ENCODE data around the gene GSTK1.
A peak's percentile ranks its signal among the peaks of the same experiment; 100 is the strongest.
"Not testable (repeated sequence)": the region's sequence is repeated elsewhere in the genome, so short reads cannot be mapped to it uniquely, and the experiment has no call there.

GSTK1 gene

GRCh38 chr7:143279186-143280098, 16.2 kb downstream of the GSTK1 start:
- no peak for DNase-seq

- no peak for DNase-seq
These were observed 16.9 kb downstream of the GSTK1 start for GRCh38 chr7:143280160-143280559.

GRCh38 chr7:143280566-143280965, 17.3 kb downstream of the GSTK1 start:
- no peak for DNase-seq

GRCh38 chr7:143281529-143281928, 18.3 kb downstream of the GSTK1 start:
- no peak for DNase-seq

GRCh38 chr7:143282124-143282523, 18.9 kb downstream of the GSTK1 start:
- DNase-seq, result no peak

- no peak for DNase-seq
These were observed 20.1 kb downstream of the GSTK1 start for GRCh38 chr7:143283381-143283780.

- DNase-seq, result no peak
These were observed 21.6 kb downstream of the GSTK1 start, which contains the start of gene TMEM139 for GRCh38 chr7:143284591-143285469. Gene TMEM139, plus strand, starts transcription at chr7:143284958. Its CDS starts 1,000 bp downstream, at chr7:143285958.

- no peak for DNase-seq
These were observed 22.2 kb downstream of the GSTK1 start for GRCh38 chr7:143285470-143285778.

- no peak for DNase-seq
These were observed 22.7 kb downstream of the GSTK1 start for GRCh38 chr7:143285806-143286521.

- DNase-seq, result no peak
These were observed 23.3 kb downstream of the GSTK1 start for GRCh38 chr7:143286522-143286890.

GRCh38 chr7:143287339-143287934, 24.2 kb downstream of the GSTK1 start:
- no peak for DNase-seq

- DNase-seq, result peak; percentile 100
These were observed 24.9 kb downstream of the GSTK1 start, which contains the start of gene CASP2 for GRCh38 chr7:143287935-143288826. Gene CASP2, plus strand, starts transcription at chr7:143288351. Its CDS starts 105 bp downstream, at chr7:143288456.

- no peak for DNase-seq
These were observed 25.6 kb downstream of the GSTK1 start for GRCh38 chr7:143288836-143289235.

GRCh38 chr7:143289421-143289820, 26.2 kb downstream of the GSTK1 start:
- DNase-seq, result no peak

GRCh38 chr7:143289888-143290287, 26.6 kb downstream of the GSTK1 start:
- DNase-seq, result not testable (repeated sequence)

GRCh38 chr7:143290293-143290692, 27.1 kb downstream of the GSTK1 start:
- DNase-seq, result no peak

- no peak for DNase-seq
These were observed 29.6 kb downstream of the GSTK1 start for GRCh38 chr7:143292876-143293275.

GRCh38 chr7:143295870-143296269, 32.6 kb downstream of the GSTK1 start:
- DNase-seq, result no peak

GRCh38 chr7:143296686-143297085, 33.4 kb downstream of the GSTK1 start:
- DNase-seq, result no peak

GRCh38 chr7:143299346-143299745, 36.1 kb downstream of the GSTK1 start:
- no peak for DNase-seq

- peak; percentile 67 for DNase-seq
These were observed 36.6 kb downstream of the GSTK1 start for GRCh38 chr7:143299840-143300239.
